Vagina (tissue), 2 donors: ENCODE measurements around the gene B3GALNT2. TPM values are rescaled to one million over a fixed set of nuclear protein-coding genes. Genes with fewer than 3 reads are reported as not detected.

Experiments
- DNase-seq, 2 donors: peaks; one replicate each; pipeline ENCODE4 v3.0.0-alpha.2; 2017; ENCODE audit errors: extremely low spot score in 2 of 2
- H3K27ac ChIP-seq: fragments of 200-600 bp; sonication (generic); one replicate; pipeline ENCODE4 v1.5.1; 2019
- H3K27me3 ChIP-seq: fragments of 200-600 bp; sonication (generic); one replicate; pipeline ENCODE4 v1.5.1; 2019
- H3K36me3 ChIP-seq, 2 donors: fragments of 200-600 bp; sonication (generic); one replicate each; pipeline ENCODE4 v1.5.1; 2017 to 2019
- H3K4me1 ChIP-seq: fragments of 200-600 bp; sonication (generic); one replicate; pipeline ENCODE4 v1.5.1; 2019
- H3K4me3 ChIP-seq, 2 donors: fragments of 200-600 bp; sonication (generic); 1 replicate in 1 of 2; 2 replicates in 1 of 2; pipeline ENCODE4 v1.5.1; 2016 to 2019
- H3K9me3 ChIP-seq: fragments of 200-600 bp; sonication (generic); one replicate; pipeline ENCODE4 v1.5.1; 2019
- POLR2A ChIP-seq, 2 donors: fragments of 450-650 bp; IDR thresholded peaks; one replicate each; pipeline ENCODE4 v1.6.1; 2017; ENCODE audit warnings: antibody characterized with exemption in 2 of 2, mild to moderate bottlenecking in 2 of 2, moderate library complexity in 2 of 2
- POLR2AphosphoS5 ChIP-seq, 2 donors: sonication (generic); formaldehyde crosslinking; IDR thresholded peaks; one replicate each; pipeline ENCODE4 v1.9.0; 2017; ENCODE audit warnings: antibody characterized with exemption in 2 of 2, mild to moderate bottlenecking in 2 of 2, low read depth in 1 of 2; ENCODE audit not compliant: insufficient read depth in 1 of 2
- intact Hi-C: fragments of 100-400 bp; cut with DNase I; formaldehyde crosslinking; loops from one replicate; pipeline ENCODE4 v1.15.1; 2023
- total RNA-seq: library from RNA; depleted of rRNA; stranded (reverse); fragments of >200 nt; gene quantifications from one replicate; pipeline ENCODE4 v1.2.3, GENCODE V29; 2016
- TF ChIP-seq, protein P1 (sequence below), 3 experiments: fragments of 450-650 bp in 2 of 3; fragments of 200-600 bp in 1 of 3; sonication (generic) in 1 of 3; IDR thresholded peaks; one replicate each; pipeline ENCODE4 v1.5.1; 2017 to 2019; ENCODE audit warnings: antibody characterized with exemption in 3 of 3, mild to moderate bottlenecking in 2 of 3, moderate library complexity in 2 of 3

The B3GALNT2 gene
- total RNA-seq, 1 donor from 2014 or later, result 48.6 TPM

GRCh38 chr1:235455823-235456222 lies 48.4 kb downstream of the B3GALNT2 start:
- H3K27me3 ChIP-seq, result no peaks in the 10 kb centered on the region
- no peak for TF ChIP-seq POLR2AphosphoS5 (IDR thresholded peaks at IDR 0.05; ENCODE audit: insufficient read depth in 1 of 2, low read depth in 1 of 2)
- no peak for TF ChIP-seq POLR2A (IDR thresholded peaks at IDR 0.05)
- TF ChIP-seq, protein P1, sequence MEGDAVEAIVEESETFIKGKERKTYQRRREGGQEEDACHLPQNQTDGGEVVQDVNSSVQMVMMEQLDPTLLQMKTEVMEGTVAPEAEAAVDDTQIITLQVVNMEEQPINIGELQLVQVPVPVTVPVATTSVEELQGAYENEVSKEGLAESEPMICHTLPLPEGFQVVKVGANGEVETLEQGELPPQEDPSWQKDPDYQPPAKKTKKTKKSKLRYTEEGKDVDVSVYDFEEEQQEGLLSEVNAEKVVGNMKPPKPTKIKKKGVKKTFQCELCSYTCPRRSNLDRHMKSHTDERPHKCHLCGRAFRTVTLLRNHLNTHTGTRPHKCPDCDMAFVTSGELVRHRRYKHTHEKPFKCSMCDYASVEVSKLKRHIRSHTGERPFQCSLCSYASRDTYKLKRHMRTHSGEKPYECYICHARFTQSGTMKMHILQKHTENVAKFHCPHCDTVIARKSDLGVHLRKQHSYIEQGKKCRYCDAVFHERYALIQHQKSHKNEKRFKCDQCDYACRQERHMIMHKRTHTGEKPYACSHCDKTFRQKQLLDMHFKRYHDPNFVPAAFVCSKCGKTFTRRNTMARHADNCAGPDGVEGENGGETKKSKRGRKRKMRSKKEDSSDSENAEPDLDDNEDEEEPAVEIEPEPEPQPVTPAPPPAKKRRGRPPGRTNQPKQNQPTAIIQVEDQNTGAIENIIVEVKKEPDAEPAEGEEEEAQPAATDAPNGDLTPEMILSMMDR (IDR thresholded peaks at IDR 0.05), result no peak
- DNase-seq, result no peak
- H3K9me3 ChIP-seq, result no peaks in the 10 kb centered on the region
- H3K4me1 ChIP-seq, result no peaks in the 10 kb centered on the region
- H3K27ac ChIP-seq, result no peak overlapping the region
- H3K4me3 ChIP-seq, result no peak overlapping the region
- intact Hi-C loops, result no loop called here
- H3K36me3 ChIP-seq, result peaks cover 0 to 18% of the 10 kb centered on the region in 2 donors

DNA sequence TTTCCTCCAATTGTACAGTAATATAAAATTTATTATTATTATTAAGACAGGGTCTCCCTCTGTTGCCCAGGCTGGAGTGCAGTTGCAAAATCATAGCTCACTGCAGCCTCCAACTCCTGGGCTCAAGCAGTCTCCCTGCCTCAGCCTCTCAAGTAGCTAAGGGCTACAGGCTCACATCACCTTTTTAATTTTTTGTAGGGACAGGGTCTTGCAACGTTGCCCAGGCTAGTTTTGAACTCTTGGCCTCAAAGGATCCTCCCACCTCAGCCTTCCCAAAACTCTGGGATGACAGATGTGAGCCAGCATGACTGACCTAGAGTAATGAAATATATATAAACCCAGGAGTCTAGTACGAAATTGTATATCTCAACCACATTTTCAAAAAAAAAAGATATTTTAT lies 49.2 kb downstream of the B3GALNT2 start:
- Histone ChIP-seq H3K36me3 (peaks cover 0 to 26% of the 10 kb centered on the region in 2 donors), H3K4me1 (no peaks in the 10 kb centered on the region), H3K4me3 (no peak overlapping the region), H3K27ac (no peak overlapping the region), H3K27me3 (no peaks in the 10 kb centered on the region), H3K9me3 (no peaks in the 10 kb centered on the region)
- no peak for TF ChIP-seq POLR2AphosphoS5 (IDR thresholded peaks at IDR 0.05; ENCODE audit: insufficient read depth in 1 of 2, low read depth in 1 of 2)
- no peak for TF ChIP-seq POLR2A (IDR thresholded peaks at IDR 0.05)
- TF ChIP-seq, protein P1 (IDR thresholded peaks at IDR 0.05), result no peak
- no peak for DNase-seq
- intact Hi-C loops, result no loop called here

DNA sequence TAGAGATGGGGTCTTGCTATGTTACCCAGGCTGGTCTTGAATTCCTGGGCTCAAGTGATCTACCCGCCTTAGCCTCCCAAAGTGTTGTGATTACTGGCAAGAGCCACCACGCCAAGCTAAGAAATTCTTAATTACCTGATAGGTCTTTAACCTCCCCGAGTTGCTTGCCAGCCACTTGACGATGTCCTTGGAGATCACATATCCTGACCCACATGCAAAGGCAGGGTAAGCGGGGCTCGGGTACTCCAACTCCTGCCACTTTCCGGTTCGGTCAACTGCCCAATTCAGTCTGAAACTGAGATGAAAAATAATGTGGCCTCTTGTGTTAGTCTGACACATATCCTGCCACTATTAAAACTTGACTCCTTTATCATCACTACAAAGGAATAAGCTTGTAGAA lies 50.2 kb downstream of the B3GALNT2 start:
- TF ChIP-seq POLR2A (IDR thresholded peaks at IDR 0.05) (no peak), POLR2AphosphoS5 (IDR thresholded peaks at IDR 0.05; ENCODE audit: insufficient read depth in 1 of 2, low read depth in 1 of 2) (no peak)
- TF ChIP-seq, protein P1 (IDR thresholded peaks at IDR 0.05), result no peak
- H3K4me3 ChIP-seq, result no peak overlapping the region
- no peak for DNase-seq
- no peak overlapping the region for H3K27ac ChIP-seq
- H3K27me3 ChIP-seq, result no peaks in the 10 kb centered on the region
- no peaks in the 10 kb centered on the region for H3K9me3 ChIP-seq
- peaks cover 0 to 31% of the 10 kb centered on the region in 2 donors for H3K36me3 ChIP-seq
- intact Hi-C loops, result no loop called here
- H3K4me1 ChIP-seq, result no peaks in the 10 kb centered on the region

- H3K36me3 ChIP-seq, result peaks cover 0 to 35% of the 10 kb centered on the region in 2 donors
- H3K9me3 ChIP-seq, result no peaks in the 10 kb centered on the region
- no peaks in the 10 kb centered on the region for H3K4me1 ChIP-seq
- H3K27me3 ChIP-seq, result no peaks in the 10 kb centered on the region
- no peak for TF ChIP-seq POLR2AphosphoS5 (IDR thresholded peaks at IDR 0.05; ENCODE audit: insufficient read depth in 1 of 2, low read depth in 1 of 2)
- TF ChIP-seq, protein P1 (IDR thresholded peaks at IDR 0.05), result no peak
- no peak for TF ChIP-seq POLR2A (IDR thresholded peaks at IDR 0.05)
- no peak for DNase-seq
- H3K27ac ChIP-seq, result no peak overlapping the region
- no peak overlapping the region for H3K4me3 ChIP-seq
- intact Hi-C loops, result no loop called here
Measured at GRCh38 chr1:235450886-235451483, 53.3 kb downstream of the B3GALNT2 start.

- Histone ChIP-seq H3K4me3 (no peak overlapping the region), H3K27ac (no peak overlapping the region), H3K4me1 (no peaks in the 10 kb centered on the region), H3K9me3 (no peaks in the 10 kb centered on the region), H3K27me3 (no peaks in the 10 kb centered on the region), H3K36me3 (peaks cover 0 to 35% of the 10 kb centered on the region in 2 donors)
- TF ChIP-seq POLR2A (IDR thresholded peaks at IDR 0.05) (no peak), POLR2AphosphoS5 (IDR thresholded peaks at IDR 0.05; ENCODE audit: insufficient read depth in 1 of 2, low read depth in 1 of 2) (no peak)
- TF ChIP-seq, protein P1 (IDR thresholded peaks at IDR 0.05), result no peak
- intact Hi-C loops, result no loop called here
- no peak for DNase-seq
Measured at GRCh38 chr1:235450433-235450832, 53.8 kb downstream of the B3GALNT2 start.
